H9 (cell line): Measurements from ENCODE around the gene HTR3A. TPM values are rescaled to one million over a fixed set of nuclear protein-coding genes. Genes with fewer than 3 reads are reported as not detected.

Source experiments
- DNase-seq: peaks from one replicate; pipeline ENCODE4 v3.0.0-alpha.2; 2017
- H2AFZ ChIP-seq: one replicate; pipeline ENCODE4 v1.6.1; 2013; ENCODE audit warnings: mild to moderate bottlenecking, low read length, control low read depth, moderate library complexity
- H2AK5ac ChIP-seq: 2 replicates; pipeline ENCODE4 v1.6.1; 2013; ENCODE audit warnings: low read length, control low read depth, mixed read lengths; ENCODE audit not compliant: insufficient read length
- H2BK120ac ChIP-seq: one replicate; pipeline ENCODE4 v1.6.1; 2013; ENCODE audit warnings: low read depth, mild to moderate bottlenecking, low read length, control low read depth, inconsistent platforms; ENCODE audit not compliant: poor library complexity, severe bottlenecking
- H2BK12ac ChIP-seq: 2 replicates; pipeline ENCODE4 v1.6.1; 2013; ENCODE audit warnings: low read length, control low read depth, mixed read lengths, low read depth; ENCODE audit not compliant: insufficient read length
- H2BK15ac ChIP-seq: 2 replicates; pipeline ENCODE4 v1.6.1; 2013; ENCODE audit warnings: low read depth, low read length, control low read depth
- H2BK20ac ChIP-seq: one replicate; pipeline ENCODE4 v1.6.1; 2013; ENCODE audit warnings: low read depth, mild to moderate bottlenecking, low read length, control low read depth, inconsistent platforms; ENCODE audit not compliant: poor library complexity, severe bottlenecking
- H2BK5ac ChIP-seq: 2 replicates; pipeline ENCODE4 v1.6.1; 2013; ENCODE audit warnings: low read length, control low read depth, mixed read lengths; ENCODE audit not compliant: insufficient read length
- H3K14ac ChIP-seq: 2 replicates; pipeline ENCODE4 v1.6.1; 2013; ENCODE audit warnings: low read length, control low read depth; ENCODE audit not compliant: insufficient read depth
- H3K18ac ChIP-seq: 2 replicates; pipeline ENCODE4 v1.6.1; 2013; ENCODE audit warnings: low read depth, mild to moderate bottlenecking, mixed read lengths, low read length, control low read depth; ENCODE audit not compliant: insufficient read length
- H3K23ac ChIP-seq: 2 replicates; pipeline ENCODE4 v1.6.1; 2013; ENCODE audit warnings: low read length, control low read depth, mixed read lengths, low read depth; ENCODE audit not compliant: insufficient read length
- H3K23me2 ChIP-seq: 2 replicates; pipeline ENCODE4 v1.6.1; 2013; ENCODE audit warnings: low read depth, mild to moderate bottlenecking, mixed read lengths, low read length, control low read depth; ENCODE audit not compliant: insufficient read length, poor library complexity, severe bottlenecking
- H3K27ac ChIP-seq: 2 replicates; pipeline ENCODE4 v1.5.1; 2013; ENCODE audit warnings: low read length, control low read depth, mixed read lengths, low read depth; ENCODE audit not compliant: insufficient read length
- H3K27me3 ChIP-seq: 2 replicates; pipeline ENCODE4 v1.6.1; 2013; ENCODE audit warnings: low read length, control low read depth, inconsistent platforms; ENCODE audit not compliant: insufficient read depth
- H3K4ac ChIP-seq: 2 replicates; pipeline ENCODE4 v1.6.1; 2013; ENCODE audit warnings: low read depth, mild to moderate bottlenecking, control low read depth, inconsistent platforms, low read length, moderate library complexity
- H3K4me1 ChIP-seq: 2 replicates; pipeline ENCODE4 v1.6.1; 2013; ENCODE audit warnings: low read length, control low read depth, inconsistent platforms; ENCODE audit not compliant: insufficient read depth
- H3K4me2 ChIP-seq: 2 replicates; pipeline ENCODE4 v1.6.1; 2013; ENCODE audit warnings: low read length, control low read depth, mixed read lengths; ENCODE audit not compliant: insufficient read length, insufficient read depth
- H3K56ac ChIP-seq: 2 replicates; pipeline ENCODE4 v1.6.1; 2013; ENCODE audit warnings: low read depth, mild to moderate bottlenecking, mixed read lengths, low read length, control low read depth; ENCODE audit not compliant: insufficient read length
- H3K79me1 ChIP-seq: 2 replicates; pipeline ENCODE4 v1.6.1; 2013; ENCODE audit warnings: low read depth, mild to moderate bottlenecking, moderate library complexity, low read length, control low read depth, inconsistent platforms; ENCODE audit not compliant: insufficient read depth, poor library complexity, severe bottlenecking
- H3K79me2 ChIP-seq: 2 replicates; pipeline ENCODE4 v1.6.1; 2013; ENCODE audit warnings: low read length, control low read depth, inconsistent platforms; ENCODE audit not compliant: insufficient read depth
- H3K9ac ChIP-seq: 2 replicates; pipeline ENCODE4 v1.6.1; 2013; ENCODE audit warnings: low read length, control low read depth, mixed read lengths; ENCODE audit not compliant: insufficient read length; ENCODE audit errors: extremely low read depth
- H3K9me3 ChIP-seq: one replicate; pipeline ENCODE4 v1.6.1; 2013; ENCODE audit warnings: low read depth, low read length, inconsistent platforms; ENCODE audit not compliant: control insufficient read depth
- H3T11ph ChIP-seq: one replicate; pipeline ENCODE4 v1.6.1; 2013; ENCODE audit warnings: mild to moderate bottlenecking, low read length, control low read depth, inconsistent platforms
- H4K20me1 ChIP-seq: one replicate; pipeline ENCODE4 v1.6.1; 2013; ENCODE audit not compliant: control insufficient read depth, insufficient read length, insufficient read depth
- H4K5ac ChIP-seq: 2 replicates; pipeline ENCODE4 v1.6.1; 2013; ENCODE audit warnings: low read depth, mild to moderate bottlenecking, mixed read lengths, low read length, control low read depth; ENCODE audit not compliant: insufficient read length
- H4K8ac ChIP-seq: replicated peaks from 2 replicates; pipeline ENCODE4 v1.6.1; 2013; ENCODE audit warnings: low read length, control low read depth, mixed read lengths, low read depth; ENCODE audit not compliant: insufficient read length
- H4K91ac ChIP-seq: 2 replicates; pipeline ENCODE4 v1.6.1; 2013; ENCODE audit warnings: low read depth, mild to moderate bottlenecking, moderate library complexity, mixed read lengths, low read length, control low read depth; ENCODE audit not compliant: insufficient read length
- H3K27ac Mint-ChIP-seq, 3 experiments: 2 replicates in 2 of 3; 3 replicates in 1 of 3; pipeline ENCODE4 v1.8.0; 2020 to 2021; ENCODE audit warnings: mixed read lengths in 3 of 3, mild to moderate bottlenecking in 1 of 3, moderate library complexity in 1 of 3
- H3K27me3 Mint-ChIP-seq: 2 replicates; pipeline ENCODE4 v1.8.0; 2021; ENCODE audit warnings: low read depth, mild to moderate bottlenecking, moderate library complexity, mixed read lengths
- H3K36me3 Mint-ChIP-seq, 3 experiments: 2 replicates in 2 of 3; 3 replicates in 1 of 3; pipeline ENCODE4 v1.8.0; 2020 to 2021; ENCODE audit warnings: low read depth in 3 of 3, mixed read lengths in 3 of 3; ENCODE audit not compliant: insufficient read depth in 1 of 3
- H3K4me1 Mint-ChIP-seq, 2 experiments: 2 replicates each; pipeline ENCODE4 v1.8.0; 2020; ENCODE audit warnings: mixed read lengths in 2 of 2
- H3K4me3 Mint-ChIP-seq, 2 experiments: 2 replicates in 1 of 2; 3 replicates in 1 of 2; pipeline ENCODE4 v1.8.0; 2020 to 2021; ENCODE audit warnings: mild to moderate bottlenecking in 2 of 2, mixed read lengths in 2 of 2, moderate library complexity in 1 of 2
- H3K9me3 Mint-ChIP-seq, 2 experiments: 2 replicates in 1 of 2; 3 replicates in 1 of 2; pipeline ENCODE4 v1.8.0; 2020; ENCODE audit warnings: mild to moderate bottlenecking in 2 of 2, mixed read lengths in 2 of 2, moderate library complexity in 1 of 2
- WGBS: extraction: QIAGEN DNeasy Blood & Tissue Kit; methylation state at CpG from one replicate; pipeline ENCODE4 v1.1.7; 2013; ENCODE audit warnings: missing lambda C conversion rate, low lambda C conversion rate, mixed read lengths; ENCODE audit not compliant: insufficient read length; ENCODE audit errors: extremely low coverage; 5-methylcytosine and 5-hydroxymethylcytosine counted together
- total RNA-seq: library from RNA; stranded (reverse); gene quantifications from 2 replicates; pipeline ENCODE4 v1.2.1, GENCODE V29; 2021
- TF ChIP-seq, protein P1 (sequence below): fragments of 200-600 bp; sonication (generic); conservative IDR thresholded peaks from 3 replicates; pipeline ENCODE4 v1.8.0; 2021; ENCODE audit warnings: antibody characterized with exemption, mild to moderate bottlenecking

The HTR3A gene
- total RNA-seq, 1 experiment from 2014 or later = 4.1 TPM

- Histone ChIP-seq H3K4ac (no peak overlapping the region), H3K14ac (no peak overlapping the region), H2BK12ac (no peak overlapping the region), H4K91ac (no peak overlapping the region), H3K79me1 (no peaks in the 10 kb centered on the region), H2BK120ac (no peak overlapping the region), H3K23me2 (no peaks in the 10 kb centered on the region), H3K23ac (no peak overlapping the region), H3K9me3 (no peaks in the 10 kb centered on the region), H4K8ac (no peak overlapping the region), H3K27me3 (no peaks in the 10 kb centered on the region), H2AFZ (no peak overlapping the region), H2BK20ac (no peak overlapping the region), H3K9ac (no peak overlapping the region), H4K5ac (no peak overlapping the region), H4K20me1 (no peaks in the 10 kb centered on the region), H3K79me2 (no peaks in the 10 kb centered on the region), H2BK15ac (no peak overlapping the region), H2AK5ac (no peak overlapping the region), H3T11ph (no peak overlapping the region), H3K56ac (no peak overlapping the region), H3K27ac (no peak overlapping the region), H3K4me2 (no peak overlapping the region), H3K18ac (no peak overlapping the region), H3K4me1 (peaks cover 12% of the 10 kb centered on the region; the same call in 1 of the 2 replicates), H2BK5ac (no peak overlapping the region)
- WGBS = no CpG with 5 or more reads among the region's 10 CpGs
- H3K4me1 Mint-ChIP-seq = peaks cover 54 to 56% of the 10 kb centered on the region in 2 experiments
- no peak overlapping the region for H3K4me3 Mint-ChIP-seq
- peaks cover 5% of the 10 kb centered on the region for H3K27me3 Mint-ChIP-seq
- no peaks in the 10 kb centered on the region; a peak in 2 of 5 replicates for H3K9me3 Mint-ChIP-seq
- no peaks in the 10 kb centered on the region for H3K36me3 Mint-ChIP-seq
- H3K27ac Mint-ChIP-seq = peak overlapping the region in 1 of 3 experiments; percentile 82; a peak in 1 of 7 replicates
- DNase-seq = no peak
- TF ChIP-seq, protein P1, sequence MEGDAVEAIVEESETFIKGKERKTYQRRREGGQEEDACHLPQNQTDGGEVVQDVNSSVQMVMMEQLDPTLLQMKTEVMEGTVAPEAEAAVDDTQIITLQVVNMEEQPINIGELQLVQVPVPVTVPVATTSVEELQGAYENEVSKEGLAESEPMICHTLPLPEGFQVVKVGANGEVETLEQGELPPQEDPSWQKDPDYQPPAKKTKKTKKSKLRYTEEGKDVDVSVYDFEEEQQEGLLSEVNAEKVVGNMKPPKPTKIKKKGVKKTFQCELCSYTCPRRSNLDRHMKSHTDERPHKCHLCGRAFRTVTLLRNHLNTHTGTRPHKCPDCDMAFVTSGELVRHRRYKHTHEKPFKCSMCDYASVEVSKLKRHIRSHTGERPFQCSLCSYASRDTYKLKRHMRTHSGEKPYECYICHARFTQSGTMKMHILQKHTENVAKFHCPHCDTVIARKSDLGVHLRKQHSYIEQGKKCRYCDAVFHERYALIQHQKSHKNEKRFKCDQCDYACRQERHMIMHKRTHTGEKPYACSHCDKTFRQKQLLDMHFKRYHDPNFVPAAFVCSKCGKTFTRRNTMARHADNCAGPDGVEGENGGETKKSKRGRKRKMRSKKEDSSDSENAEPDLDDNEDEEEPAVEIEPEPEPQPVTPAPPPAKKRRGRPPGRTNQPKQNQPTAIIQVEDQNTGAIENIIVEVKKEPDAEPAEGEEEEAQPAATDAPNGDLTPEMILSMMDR = no peak
Measured at GRCh38 chr11:113952070-113952469, 22.8 kb upstream of the HTR3A start.
